ENCODE data around the gene ZNG1B. TPM values are rescaled to one million over a fixed set of nuclear protein-coding genes. Genes with fewer than 3 reads are reported as not detected.
"Not testable (repeated sequence)": the region's sequence is repeated elsewhere in the genome, so short reads cannot be mapped to it uniquely, and the experiment has no call there.

Gene ZNG1B
- total RNA-seq, 1 experiment from 2014 or later: 48.7 TPM

DNA sequence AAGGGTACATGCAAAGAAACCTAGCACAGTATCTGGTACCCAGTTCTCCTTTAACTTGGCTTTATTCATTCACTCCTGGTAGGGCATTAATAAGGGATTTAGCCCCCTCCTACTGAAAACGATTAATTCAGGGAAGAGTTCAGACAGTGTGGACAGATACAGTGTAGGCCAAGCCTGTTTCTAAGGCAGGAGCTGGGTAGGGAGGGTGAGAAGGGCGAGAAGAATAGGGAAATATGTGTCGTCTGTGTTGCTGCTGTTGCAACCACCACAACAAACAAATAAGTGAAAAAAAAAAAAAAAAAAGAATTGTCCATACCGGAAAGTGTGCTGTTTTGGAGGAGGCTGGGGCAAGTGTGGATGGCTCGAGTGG, 103.3 kb downstream of the ZNG1B start:
- CTCF ChIA-PET; H4K20me1 ChIP-seq (ENCODE audit: low read length); intact Hi-C loops (cut with micrococcal nuclease); H3K27me3 ChIP-seq (ENCODE audit: low read length); H3K36me3 ChIP-seq (ENCODE audit: low read depth, low read length); H2AFZ ChIP-seq (ENCODE audit: low read length); DNase-seq; H3K9me3 ChIP-seq (ENCODE audit: low read length); POLR2A ChIA-PET (ENCODE audit: unreplicated experiment); H3K79me2 ChIP-seq (ENCODE audit: low read length); H3K4me1 ChIP-seq (ENCODE audit: insufficient read depth, low read length); H3F3A ChIP-seq (ENCODE audit: low read length, unreplicated experiment); H3K9me2 ChIP-seq (replicated peaks; ENCODE audit: low read length); H3K9ac ChIP-seq (ENCODE audit: low read length): not testable (repeated sequence)
- peak overlapping the region; percentile 76; the same call in 1 of the 2 replicates for H3K4me2 ChIP-seq (ENCODE audit: low read length)
- ATAC-seq: peak; percentile 16
- H3K27ac ChIP-seq (ENCODE audit: low read length): peak overlapping the region; percentile 61
- BruUV-seq (replicated peaks): TSS peak; percentile 76
- H3K4me3 ChIP-seq (ENCODE audit: low read length): peak overlapping the region; percentile 66; the same call in 1 of the 2 replicates

DNA sequence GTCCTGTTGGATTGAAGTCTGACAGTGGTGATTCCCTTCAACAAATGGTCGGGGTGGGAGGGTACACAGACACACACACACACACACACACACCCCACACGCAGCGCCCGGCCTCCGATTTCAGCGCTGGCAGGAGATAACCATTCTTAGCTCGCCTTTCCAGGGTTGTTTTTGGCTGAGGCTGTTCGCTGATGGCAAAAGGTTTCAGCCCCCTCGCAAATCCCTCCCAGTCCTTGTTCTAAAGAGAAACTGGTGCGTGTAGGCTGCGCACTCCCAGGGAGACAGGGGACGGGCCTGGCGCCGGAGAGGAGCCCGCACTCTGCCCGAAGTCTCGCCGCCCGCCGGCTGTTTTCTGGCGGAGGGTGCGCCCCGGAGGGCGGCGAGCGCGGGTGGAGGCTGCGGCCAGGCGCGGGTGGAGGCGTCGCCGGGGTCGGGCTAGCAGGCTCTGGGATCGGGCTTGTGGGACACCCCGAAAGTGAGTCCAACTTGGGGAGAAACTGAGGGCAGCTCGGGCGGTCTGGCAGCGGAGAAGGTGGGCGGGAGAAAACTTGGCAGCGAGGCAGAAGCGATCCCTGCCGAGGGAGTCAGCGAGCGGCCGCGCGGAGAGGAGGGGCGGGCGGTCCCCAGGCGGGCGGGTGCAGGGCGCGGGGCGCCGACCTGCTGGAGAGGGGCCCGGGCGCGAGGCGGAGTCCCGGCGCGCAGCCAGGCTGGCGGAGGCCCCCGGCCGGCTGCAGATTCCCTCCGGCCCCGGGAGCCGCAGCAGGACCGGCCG, 103.9 kb downstream of the ZNG1B start:
- Histone ChIP-seq H3K27ac (ENCODE audit: low read length) (peak overlapping the region; percentile 61), H3K4me3 (ENCODE audit: low read length) (peak overlapping the region; percentile 66), H3K4me2 (ENCODE audit: low read length) (peak overlapping the region; percentile 76), H2AFZ (ENCODE audit: low read length) (peak overlapping the region; percentile 65), H3K9ac (ENCODE audit: low read length) (peak overlapping the region; percentile 69)
- H3K27me3 ChIP-seq (ENCODE audit: low read length); H3F3A ChIP-seq (ENCODE audit: low read length, unreplicated experiment); H3K36me3 ChIP-seq (ENCODE audit: low read depth, low read length); H3K79me2 ChIP-seq (ENCODE audit: low read length); POLR2A ChIA-PET (ENCODE audit: unreplicated experiment); CTCF ChIA-PET; BruUV-seq (replicated peaks); H3K4me1 ChIP-seq (ENCODE audit: insufficient read depth, low read length); H3K9me3 ChIP-seq (ENCODE audit: low read length); H3K9me2 ChIP-seq (replicated peaks; ENCODE audit: low read length); intact Hi-C loops (cut with micrococcal nuclease); H4K20me1 ChIP-seq (ENCODE audit: low read length): not testable (repeated sequence)
- peak; percentile 31 for DNase-seq
- ATAC-seq: peak; percentile 25

DNA sequence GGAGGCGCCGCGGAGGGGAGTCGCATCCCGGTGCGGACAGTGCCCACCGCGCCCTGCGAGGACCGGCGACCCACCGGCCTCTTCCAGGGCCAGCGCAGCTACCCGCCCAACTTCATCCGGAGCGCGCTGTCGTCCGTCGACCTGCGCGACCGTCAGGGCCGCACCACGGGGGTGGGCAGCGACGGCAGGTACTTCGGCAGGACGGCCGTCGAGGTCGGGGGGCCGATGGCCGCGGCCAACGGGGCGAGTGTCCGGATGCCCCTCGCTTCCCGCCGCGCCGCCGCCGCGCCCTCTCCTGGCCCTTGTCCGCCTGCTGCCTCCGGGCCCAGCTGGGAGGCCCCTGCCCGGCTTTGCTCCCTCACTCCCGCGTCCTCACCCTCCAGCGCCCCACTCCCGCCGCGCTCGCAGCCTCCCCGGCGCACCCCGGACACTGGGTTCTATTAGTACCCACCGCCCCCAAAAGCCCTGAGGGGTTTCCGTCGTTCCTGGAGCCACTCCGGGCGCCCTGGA, 104.5 kb downstream of the ZNG1B start:
- intact Hi-C loops (cut with micrococcal nuclease); POLR2A ChIA-PET (ENCODE audit: unreplicated experiment); DNase-seq; H3K27ac ChIP-seq (ENCODE audit: low read length); H3K36me3 ChIP-seq (ENCODE audit: low read depth, low read length); H3K27me3 ChIP-seq (ENCODE audit: low read length); CTCF ChIA-PET; H3K9me3 ChIP-seq (ENCODE audit: low read length); H3K9me2 ChIP-seq (replicated peaks; ENCODE audit: low read length); H3K79me2 ChIP-seq (ENCODE audit: low read length); H3K4me1 ChIP-seq (ENCODE audit: insufficient read depth, low read length); H4K20me1 ChIP-seq (ENCODE audit: low read length); H3F3A ChIP-seq (ENCODE audit: low read length, unreplicated experiment); BruUV-seq (replicated peaks): not testable (repeated sequence)
- Histone ChIP-seq H3K4me3 (ENCODE audit: low read length) (peak overlapping the region; percentile 66), H3K4me2 (ENCODE audit: low read length) (peak overlapping the region; percentile 76), H2AFZ (ENCODE audit: low read length) (peak overlapping the region; percentile 34; the same call in 1 of the 2 replicates), H3K9ac (ENCODE audit: low read length) (peak overlapping the region; percentile 69; the same call in 1 of the 2 replicates)
- ATAC-seq: peak; percentile 4

DNA sequence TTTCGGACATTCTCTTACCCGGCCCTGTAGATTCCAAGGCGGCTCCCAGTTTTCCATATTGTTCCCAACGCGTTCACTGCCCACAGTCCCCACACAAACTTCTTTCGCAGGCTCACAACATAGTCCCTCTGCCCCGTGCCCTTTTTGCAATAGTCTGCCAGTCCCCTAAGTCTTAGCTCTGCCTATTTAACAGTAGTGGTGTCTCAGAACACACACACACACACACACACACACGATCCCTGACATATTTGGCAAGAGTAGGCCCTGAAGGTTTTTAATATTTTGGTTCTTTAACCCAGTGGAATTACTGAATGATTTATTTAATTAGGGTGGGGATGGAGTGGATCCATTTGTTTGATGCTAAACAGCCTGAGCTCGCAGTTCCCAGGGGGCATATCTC, 105.0 kb downstream of the ZNG1B start:
- H3K27me3 ChIP-seq (ENCODE audit: low read length); H3K9ac ChIP-seq (ENCODE audit: low read length); POLR2A ChIA-PET (ENCODE audit: unreplicated experiment); H3K4me1 ChIP-seq (ENCODE audit: insufficient read depth, low read length); BruUV-seq (replicated peaks); ATAC-seq; H3K36me3 ChIP-seq (ENCODE audit: low read depth, low read length); intact Hi-C loops (cut with micrococcal nuclease); H3K4me2 ChIP-seq (ENCODE audit: low read length); H3K4me3 ChIP-seq (ENCODE audit: low read length); H3K9me2 ChIP-seq (replicated peaks; ENCODE audit: low read length); H4K20me1 ChIP-seq (ENCODE audit: low read length); H3K9me3 ChIP-seq (ENCODE audit: low read length); H2AFZ ChIP-seq (ENCODE audit: low read length); H3K27ac ChIP-seq (ENCODE audit: low read length); H3K79me2 ChIP-seq (ENCODE audit: low read length); H3F3A ChIP-seq (ENCODE audit: low read length, unreplicated experiment); CTCF ChIA-PET: not testable (repeated sequence)
- peak; percentile 1 for DNase-seq

Other genes with a start within 250 kb of the ZNG1B start
- gene PAX8, start 158.8 kb upstream of the ZNG1B start, total RNA-seq (2014; rRNA removed): 2.6 and 3.4 TPM in 2 replicates
- gene FOXD4L1, start 61.0 kb downstream of the ZNG1B start, total RNA-seq (2014; rRNA removed): 0.33 TPM in 1 of 2 replicates, not detected in the other
- gene RABL2A, start 189.6 kb downstream of the ZNG1B start, total RNA-seq (2014; rRNA removed): 3.7 and 4.4 TPM in 2 replicates

Measured in PC-3 (cell line).